Ramos (cell line): ENCODE results near the gene ZGPAT.

Experiments
- in situ Hi-C: fragments of 300-500 bp; cut with MboI; formaldehyde crosslinking; loops from one replicate; pipeline ENCODE4 v1.14.3; 2022; ENCODE audit warnings: low sequenced_read_pairs; ENCODE audit not compliant: unreplicated experiment

Gene ZGPAT

GRCh38 chr20:63742381-63743024 is 34.7 kb downstream of the ZGPAT start:
- in situ Hi-C loops = no loop called here

- in situ Hi-C loops = no loop called here
Measured at GRCh38 chr20:63743210-63743970, 35.6 kb downstream of the ZGPAT start.

- in situ Hi-C loops = no loop called here
Measured at GRCh38 chr20:63744158-63744557, 36.3 kb downstream of the ZGPAT start.

GRCh38 chr20:63744574-63745423 is 37.0 kb downstream of the ZGPAT start:
- in situ Hi-C loops = no loop called here

- in situ Hi-C loops = no loop called here
Measured at GRCh38 chr20:63745424-63745805, 37.6 kb downstream of the ZGPAT start.

- in situ Hi-C loops = no loop called here
Measured at GRCh38 chr20:63745961-63746731, 38.3 kb downstream of the ZGPAT start.

- in situ Hi-C loops = no loop called here
Measured at GRCh38 chr20:63746751-63747315, 39.0 kb downstream of the ZGPAT start.

- in situ Hi-C loops = no loop called here
Measured at GRCh38 chr20:63747622-63748069, 39.8 kb downstream of the ZGPAT start.

GRCh38 chr20:63748070-63748933 is 40.5 kb downstream of the ZGPAT start:
- in situ Hi-C loops = no loop called here

- in situ Hi-C loops = no loop called here
Measured at GRCh38 chr20:63748934-63749270, 41.1 kb downstream of the ZGPAT start.

GRCh38 chr20:63749597-63750508 is 42.0 kb downstream of the ZGPAT start:
- in situ Hi-C loops = no loop called here

- in situ Hi-C loops = no loop called here
Measured at GRCh38 chr20:63750807-63751470, 43.1 kb downstream of the ZGPAT start.

- in situ Hi-C loops = no loop called here
Measured at GRCh38 chr20:63751471-63752271, 43.8 kb downstream of the ZGPAT start.

GRCh38 chr20:63752411-63753101 is 44.7 kb downstream of the ZGPAT start:
- in situ Hi-C loops = no loop called here

GRCh38 chr20:63753381-63753780 is 45.5 kb downstream of the ZGPAT start:
- in situ Hi-C loops = no loop called here

- in situ Hi-C loops = no loop called here
Measured at GRCh38 chr20:63754008-63754407, 46.2 kb downstream of the ZGPAT start.
